D341Med (cell line): ENCODE data around the gene ZSCAN25.
"Not testable (repeated sequence)": the region's sequence is repeated elsewhere in the genome, so short reads cannot be mapped to it uniquely, and the experiment has no call there.

Experiments used
- DNase-seq: peaks from one replicate; pipeline ENCODE4 v3.0.0; 2012; ENCODE audit warnings: low spot score

Gene ZSCAN25

GRCh38 chr7:99645590-99645989, 28.8 kb downstream of the ZSCAN25 start:
- no peak for DNase-seq

- no peak for DNase-seq
Observed at GRCh38 chr7:99648843-99649242, 32.1 kb downstream of the ZSCAN25 start.

- DNase-seq = no peak
Observed at GRCh38 chr7:99651290-99651689, 34.5 kb downstream of the ZSCAN25 start.

- no peak for DNase-seq
Observed at GRCh38 chr7:99652671-99653070, 35.9 kb downstream of the ZSCAN25 start.

- DNase-seq = not testable (repeated sequence)
Observed at GRCh38 chr7:99653269-99653668, 36.5 kb downstream of the ZSCAN25 start.

- DNase-seq = no peak
Observed at GRCh38 chr7:99653754-99654153, 37.0 kb downstream of the ZSCAN25 start.

GRCh38 chr7:99654626-99655025, 37.9 kb downstream of the ZSCAN25 start:
- not testable (repeated sequence) for DNase-seq

GRCh38 chr7:99657879-99658278, 41.1 kb downstream of the ZSCAN25 start:
- DNase-seq = not testable (repeated sequence)

GRCh38 chr7:99665312-99666012, 48.7 kb downstream of the ZSCAN25 start:
- DNase-seq = no peak

- no peak for DNase-seq
Observed at GRCh38 chr7:99666013-99666395, 49.3 kb downstream of the ZSCAN25 start.

- no peak for DNase-seq
Observed at GRCh38 chr7:99667179-99667578, 50.4 kb downstream of the ZSCAN25 start.

- no peak for DNase-seq
Observed at GRCh38 chr7:99668541-99668940, 51.8 kb downstream of the ZSCAN25 start.

GRCh38 chr7:99669782-99670181, 53.0 kb downstream of the ZSCAN25 start:
- no peak for DNase-seq

- no peak for DNase-seq
Observed at GRCh38 chr7:99672573-99672972, 55.8 kb downstream of the ZSCAN25 start.

- DNase-seq = no peak
Observed at GRCh38 chr7:99674995-99675742, 58.4 kb downstream of the ZSCAN25 start.

GRCh38 chr7:99677013-99677647, 60.4 kb downstream of the ZSCAN25 start:
- DNase-seq = no peak

- DNase-seq = no peak
Observed at GRCh38 chr7:99677648-99678045, 60.9 kb downstream of the ZSCAN25 start.

- no peak for DNase-seq
Observed at GRCh38 chr7:99679032-99679399, 62.3 kb downstream of the ZSCAN25 start.

- DNase-seq = no peak
Observed at GRCh38 chr7:99679400-99680191, 62.9 kb downstream of the ZSCAN25 start, which contains the start of gene CYP3A5. TSS of gene CYP3A5 (minus strand) at chr7:99679996. CDS start at chr7:99679896, 100 bp downstream.
